OCI-LY7 (cell line): Measurements from ENCODE around the gene NRBF2. TPM values are rescaled to one million over a fixed set of nuclear protein-coding genes. Genes with fewer than 3 reads are reported as not detected.

Source experiments
- BruUV-seq: library from RNA; stranded (reverse); fragments of 400-500 nt; replicated peaks from 2 replicates; lab custom pipeline; 2021; lab: Mats Ljungman, UMichigan
- CTCF ChIA-PET: fragments of 300-600 bp; sonication (Branson Sonifier 250); formaldehyde crosslinking; loops from one replicate; lab custom pipeline; 2022; ENCODE audit warnings: antibody characterized with exemption; ENCODE audit not compliant: unreplicated experiment; lab: Charles Lee
- POLR2A ChIA-PET: fragments of 300-600 bp; sonication (Branson Sonifier 250); formaldehyde crosslinking; loops from one replicate; lab custom pipeline; 2022; ENCODE audit warnings: antibody characterized with exemption; lab: Charles Lee
- DNase-seq: peaks from one replicate; pipeline ENCODE4 v3.0.0-alpha.2; 2015; ENCODE audit warnings: low spot score
- H2AFZ ChIP-seq: fragments of 200-600 bp; sonication (generic), shearing (Covaris generic); 2 replicates; pipeline ENCODE4 v1.6.1; 2014; ENCODE audit warnings: mild to moderate bottlenecking, antibody characterized with exemption, low read length, moderate library complexity
- H3K27ac ChIP-seq: fragments of 200-600 bp; sonication (generic); 2 replicates; pipeline ENCODE4 v1.5.1; 2014; ENCODE audit warnings: mixed run types, low read depth, mild to moderate bottlenecking, moderate library complexity, low read length, inconsistent platforms; ENCODE audit not compliant: poor library complexity, severe bottlenecking
- H3K36me3 ChIP-seq: fragments of 200-600 bp; sonication (generic); 2 replicates; pipeline ENCODE4 v1.6.1; 2014; ENCODE audit warnings: mild to moderate bottlenecking, antibody characterized with exemption, low read length, moderate library complexity, mixed read lengths; ENCODE audit not compliant: insufficient read depth
- H3K4me1 ChIP-seq: fragments of 200-600 bp; sonication (generic); 2 replicates; pipeline ENCODE4 v1.5.1; 2014; ENCODE audit warnings: mild to moderate bottlenecking, low read length; ENCODE audit not compliant: insufficient read depth, poor library complexity, severe bottlenecking
- H3K4me2 ChIP-seq: fragments of 200-600 bp; sonication (generic); 2 replicates; pipeline ENCODE4 v1.6.1; 2014; ENCODE audit warnings: mild to moderate bottlenecking, low read length
- H3K4me3 ChIP-seq: fragments of 200-600 bp; sonication (generic); 2 replicates; pipeline ENCODE4 v1.5.1; 2014; ENCODE audit warnings: mild to moderate bottlenecking, low read depth, low read length; ENCODE audit not compliant: poor library complexity, severe bottlenecking
- H3K79me2 ChIP-seq: fragments of 200-600 bp; sonication (generic); 2 replicates; pipeline ENCODE4 v1.6.1; 2016; ENCODE audit warnings: low read depth, mild to moderate bottlenecking, low read length, moderate library complexity, mixed read lengths; ENCODE audit not compliant: insufficient read depth
- H3K9me2 ChIP-seq: fragments of 200-600 bp; sonication (generic); 2 replicates; pipeline ENCODE4 v1.6.1; 2016; ENCODE audit warnings: mild to moderate bottlenecking, low read length, mixed read lengths; ENCODE audit not compliant: insufficient read depth
- H3K9me3 ChIP-seq: fragments of 200-600 bp; sonication (generic); 2 replicates; pipeline ENCODE4 v1.6.1; 2014; ENCODE audit warnings: mild to moderate bottlenecking, mixed run types, low read length, mixed read lengths
- H4K20me1 ChIP-seq: fragments of 200-600 bp; sonication (generic); 2 replicates; pipeline ENCODE4 v1.6.1; 2014; ENCODE audit warnings: mild to moderate bottlenecking, antibody characterized with exemption, low read length, moderate library complexity, mixed read lengths; ENCODE audit not compliant: insufficient read depth
- EZH2phosphoT487 ChIP-seq: fragments of 200-600 bp; sonication (generic); IDR thresholded peaks from 2 replicates; pipeline ENCODE4 v1.6.1; 2018; ENCODE audit warnings: low read depth, borderline replicate concordance, mild to moderate bottlenecking, mixed run types, antibody characterized with exemption, low read length, moderate library complexity, mixed read lengths
- intact Hi-C: fragments of 100-400 bp; cut with micrococcal nuclease; formaldehyde crosslinking; loops from one replicate; pipeline ENCODE4 v1.10.0; 2022; ENCODE audit not compliant: unreplicated experiment
- total RNA-seq, 2 experiments: library from RNA; depleted of rRNA in 1 of 2; stranded (reverse); fragments of >200 nt in 1 of 2; shearing (Covaris generic) in 1 of 2; gene quantifications; 2 replicates each; pipeline ENCODE4 v1.2.3, GENCODE V29; 2014 to 2022
- TF ChIP-seq, protein P1 (sequence below): fragments of 200-600 bp; sonication (generic); conservative IDR thresholded peaks from 2 replicates; pipeline ENCODE4 v1.5.1; 2014; ENCODE audit warnings: mild to moderate bottlenecking, antibody characterized with exemption, low read length, moderate library complexity, mixed read lengths

NRBF2 gene
- total RNA-seq, 2 experiments from 2014 or later: 14.2 to 20.7 TPM

DNA sequence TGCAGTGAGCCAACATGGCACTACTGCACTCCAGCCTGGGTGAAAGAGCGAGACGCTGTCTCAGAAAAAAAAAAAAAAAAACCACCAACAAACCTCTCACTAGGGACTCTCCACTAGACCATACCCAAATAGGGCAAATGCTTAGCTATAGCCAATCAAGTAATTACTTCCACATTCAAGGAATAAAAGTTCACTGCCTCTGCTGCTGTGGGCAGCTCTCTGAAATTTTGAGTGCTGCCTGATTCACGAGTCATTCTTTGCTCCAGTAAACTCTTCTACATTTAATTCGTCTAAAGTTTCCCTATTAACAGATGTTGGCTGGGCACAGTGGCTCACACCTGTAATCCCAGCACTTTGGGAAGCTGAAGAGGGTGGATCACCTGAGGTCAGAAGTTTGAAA lies 4.7 kb upstream of the NRBF2 start:
- TF ChIP-seq, protein P1, sequence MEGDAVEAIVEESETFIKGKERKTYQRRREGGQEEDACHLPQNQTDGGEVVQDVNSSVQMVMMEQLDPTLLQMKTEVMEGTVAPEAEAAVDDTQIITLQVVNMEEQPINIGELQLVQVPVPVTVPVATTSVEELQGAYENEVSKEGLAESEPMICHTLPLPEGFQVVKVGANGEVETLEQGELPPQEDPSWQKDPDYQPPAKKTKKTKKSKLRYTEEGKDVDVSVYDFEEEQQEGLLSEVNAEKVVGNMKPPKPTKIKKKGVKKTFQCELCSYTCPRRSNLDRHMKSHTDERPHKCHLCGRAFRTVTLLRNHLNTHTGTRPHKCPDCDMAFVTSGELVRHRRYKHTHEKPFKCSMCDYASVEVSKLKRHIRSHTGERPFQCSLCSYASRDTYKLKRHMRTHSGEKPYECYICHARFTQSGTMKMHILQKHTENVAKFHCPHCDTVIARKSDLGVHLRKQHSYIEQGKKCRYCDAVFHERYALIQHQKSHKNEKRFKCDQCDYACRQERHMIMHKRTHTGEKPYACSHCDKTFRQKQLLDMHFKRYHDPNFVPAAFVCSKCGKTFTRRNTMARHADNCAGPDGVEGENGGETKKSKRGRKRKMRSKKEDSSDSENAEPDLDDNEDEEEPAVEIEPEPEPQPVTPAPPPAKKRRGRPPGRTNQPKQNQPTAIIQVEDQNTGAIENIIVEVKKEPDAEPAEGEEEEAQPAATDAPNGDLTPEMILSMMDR: no peak
- TF ChIP-seq EZH2phosphoT487: no peak
- POLR2A ChIA-PET: interaction anchor here (0.7 kb wide), 2 partner anchors 573 to 832 kb away, joined by 5 read pairs; no protein-coding TSS in a partner anchor
- no peak for DNase-seq
- Histone ChIP-seq H3K4me1 (peaks cover 6% of the 10 kb centered on the region), H3K4me2 (no peak overlapping the region), H2AFZ (no peak overlapping the region), H3K4me3 (no peak overlapping the region), H3K36me3 (no peaks in the 10 kb centered on the region), H3K9me2 (no peaks in the 10 kb centered on the region), H3K79me2 (no peaks in the 10 kb centered on the region; the same call in 1 of the 2 replicates), H3K27ac (no peak overlapping the region), H4K20me1 (no peaks in the 10 kb centered on the region), H3K9me3 (peaks cover 12% of the 10 kb centered on the region; the same call in 1 of the 2 replicates)
- intact Hi-C loops: no loop called here
- CTCF ChIA-PET: no interaction called here
- BruUV-seq: no TSS peak

DNA sequence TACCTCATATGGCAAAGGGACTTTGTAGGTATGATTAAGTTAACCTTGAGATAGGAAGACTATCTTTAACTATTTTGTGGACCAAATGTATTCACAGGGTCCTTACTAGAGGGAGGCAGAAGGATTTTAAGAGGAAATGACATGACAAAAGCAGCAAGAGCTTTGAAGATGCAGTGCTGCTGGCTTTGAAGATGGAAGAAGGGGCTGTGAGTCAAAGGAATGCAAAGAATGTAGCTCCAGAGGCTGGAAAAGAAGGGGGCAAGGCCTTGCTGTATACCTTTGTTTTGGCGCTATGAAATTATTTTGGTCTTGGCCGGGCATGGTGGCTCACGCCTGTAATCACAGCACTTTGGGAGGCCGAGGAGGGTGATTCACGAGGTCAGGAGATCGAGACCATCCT lies 3.2 kb upstream of the NRBF2 start:
- no TSS peak for BruUV-seq
- H3K4me2 ChIP-seq: no peak overlapping the region
- H2AFZ ChIP-seq: no peak overlapping the region
- H4K20me1 ChIP-seq: peaks cover 8% of the 10 kb centered on the region; the same call in 1 of the 2 replicates
- intact Hi-C loops: loop anchor here (5.0 kb wide), 2 partner anchors 323 to 1228 kb away; partner anchors contain the start of gene ARID5B
- TF ChIP-seq, protein P1: no peak
- no peak for TF ChIP-seq EZH2phosphoT487
- no peaks in the 10 kb centered on the region for H3K36me3 ChIP-seq
- H3K9me2 ChIP-seq: no peaks in the 10 kb centered on the region
- CTCF ChIA-PET: no interaction called here
- H3K79me2 ChIP-seq: peaks cover 13% of the 10 kb centered on the region
- no peak for DNase-seq
- peaks cover 12% of the 10 kb centered on the region for H3K4me1 ChIP-seq
- no peak overlapping the region for H3K27ac ChIP-seq
- POLR2A ChIA-PET: interaction anchor here (0.6 to 0.7 kb wide), 2 partner anchors 30 to 106 kb away, joined by 3 read pairs; no protein-coding TSS in a partner anchor
- peaks cover 12% of the 10 kb centered on the region; the same call in 1 of the 2 replicates for H3K9me3 ChIP-seq
- no peak overlapping the region for H3K4me3 ChIP-seq

DNA sequence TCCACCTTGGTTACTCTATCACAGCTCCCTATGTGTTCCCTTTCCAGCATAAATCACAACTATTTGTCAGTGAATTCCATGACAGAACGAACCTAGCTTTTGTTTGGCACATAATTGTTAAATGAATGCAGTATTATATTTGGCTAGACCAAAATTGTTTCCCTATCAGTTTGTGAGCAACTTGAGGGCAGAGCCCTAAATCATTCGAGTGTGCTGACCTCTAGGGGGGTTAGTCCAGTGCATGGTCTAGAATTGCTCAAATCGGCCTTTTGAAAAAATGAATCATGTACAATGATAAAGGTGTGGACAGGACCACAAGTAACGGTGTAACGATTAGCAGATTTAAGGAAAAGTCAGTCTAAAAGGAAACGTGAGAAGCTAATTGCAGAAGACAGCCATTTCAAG lies 475 bp upstream of the NRBF2 start:
- Histone ChIP-seq H3K27ac (no peak overlapping the region), H3K36me3 (peaks cover 10% of the 10 kb centered on the region; the same call in 1 of the 2 replicates), H3K79me2 (peaks cover 40% of the 10 kb centered on the region), H3K4me3 (peak overlapping the region; percentile 33), H3K9me3 (peaks cover 12% of the 10 kb centered on the region; the same call in 1 of the 2 replicates), H3K9me2 (no peaks in the 10 kb centered on the region), H3K4me2 (peak overlapping the region; percentile 25; the same call in 1 of the 2 replicates), H2AFZ (peak overlapping the region; percentile 95), H4K20me1 (peaks cover 8% of the 10 kb centered on the region), H3K4me1 (peaks cover 22% of the 10 kb centered on the region)
- intact Hi-C loops: loop anchor here (5.0 kb wide), 2 partner anchors 325 to 1230 kb away; partner anchors contain the start of gene ARID5B
- BruUV-seq: no TSS peak
- ChIA-PET POLR2A (interaction anchor here (0.5 to 6.5 kb wide), 11 partner anchors 9 to 673 kb away, joined by 3 to 33 read pairs (median 3); partner anchors contain the start of gene ADO), CTCF (interaction anchor here (0.6 to 1.1 kb wide), 2 partner anchors 369 to 570 kb away, joined by 3 to 4 read pairs; no protein-coding TSS in a partner anchor)
- no peak for DNase-seq
- TF ChIP-seq, protein P1: peak; percentile 25; the same call in 1 of the 2 replicates
- no peak for TF ChIP-seq EZH2phosphoT487
